ENCODE measurements around the gene EIF4EBP3. TPM values are rescaled to one million over a fixed set of nuclear protein-coding genes. Genes with fewer than 3 reads are reported as not detected.
A peak's percentile ranks its signal among the peaks of the same experiment; 100 is the strongest.

EIF4EBP3 gene
- total and polyA plus RNA-seq, 10 donors: 11.5 to 75.6 (median 21.0) TPM

DNA sequence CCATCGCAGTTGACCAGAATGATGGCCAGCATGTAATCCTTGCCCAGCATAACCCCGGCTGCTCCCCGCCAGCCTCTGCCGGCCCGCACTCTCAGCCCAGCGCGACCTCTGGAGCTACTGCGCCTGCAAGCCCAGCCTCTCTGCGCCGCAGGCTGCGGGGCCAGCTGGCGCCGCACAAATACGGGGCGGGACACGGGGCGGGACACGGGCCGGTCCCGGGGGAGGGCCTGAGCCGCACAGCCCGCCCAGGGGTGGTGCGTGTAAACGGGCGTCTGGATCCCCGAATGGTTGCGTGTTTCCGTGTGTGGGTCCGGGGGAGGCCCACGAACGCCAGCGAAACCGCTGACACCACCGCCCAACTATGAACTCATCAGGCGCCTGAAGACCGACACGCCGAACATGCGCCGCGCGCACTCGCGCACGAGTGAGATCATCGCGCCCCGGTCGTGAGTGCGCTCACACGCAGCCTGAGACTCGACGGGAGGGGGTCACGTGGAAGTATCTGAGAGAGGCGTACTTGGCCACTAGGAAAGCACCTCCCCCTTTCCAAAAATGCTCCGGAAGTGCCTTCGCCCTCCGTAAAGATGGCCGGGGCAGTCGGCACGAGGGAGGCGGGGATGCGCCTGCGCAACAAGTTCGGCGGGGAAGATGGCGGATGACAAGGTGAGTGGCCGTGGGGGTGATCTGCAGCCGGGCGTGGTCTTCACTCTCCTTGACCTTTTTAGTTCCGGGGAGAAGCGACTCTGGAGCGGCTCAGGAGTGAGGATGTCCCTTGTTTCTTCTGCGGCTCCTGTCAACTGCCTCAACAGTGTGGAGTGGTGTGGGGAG, 16.9 kb downstream of the EIF4EBP3 start, which contains the start of the genes APBB3 and SLC35A4:
APBB3 (minus strand) TSS at position 403 of the 828 bp plus-strand sequence; CDS start at position 50, 353 bp downstream.
SLC35A4 (plus strand) TSS at position 633 of the 828 bp plus-strand sequence. CDS start 2,342 bp downstream, outside the sequence.
- Histone ChIP-seq H3K27ac (peak within 1 kb of the TSS; percentile 91 to 99 (median 96)), H3K36me3 (peaks cover 0 to 60% (median 25%) of the 10 kb centered on the region in 6 donors), H3K4me3 (peak within 1 kb of the TSS; percentile 52 to 92 (median 66)), H3K9me3 (no peaks in the 10 kb centered on the region), H3K27me3 (replicated peaks in 1 of 7) (no peaks in the 10 kb centered on the region), H3K4me1 (peaks cover 25 to 76% (median 58%) of the 10 kb centered on the region in 6 donors)
- TF ChIP-seq, protein P1, sequence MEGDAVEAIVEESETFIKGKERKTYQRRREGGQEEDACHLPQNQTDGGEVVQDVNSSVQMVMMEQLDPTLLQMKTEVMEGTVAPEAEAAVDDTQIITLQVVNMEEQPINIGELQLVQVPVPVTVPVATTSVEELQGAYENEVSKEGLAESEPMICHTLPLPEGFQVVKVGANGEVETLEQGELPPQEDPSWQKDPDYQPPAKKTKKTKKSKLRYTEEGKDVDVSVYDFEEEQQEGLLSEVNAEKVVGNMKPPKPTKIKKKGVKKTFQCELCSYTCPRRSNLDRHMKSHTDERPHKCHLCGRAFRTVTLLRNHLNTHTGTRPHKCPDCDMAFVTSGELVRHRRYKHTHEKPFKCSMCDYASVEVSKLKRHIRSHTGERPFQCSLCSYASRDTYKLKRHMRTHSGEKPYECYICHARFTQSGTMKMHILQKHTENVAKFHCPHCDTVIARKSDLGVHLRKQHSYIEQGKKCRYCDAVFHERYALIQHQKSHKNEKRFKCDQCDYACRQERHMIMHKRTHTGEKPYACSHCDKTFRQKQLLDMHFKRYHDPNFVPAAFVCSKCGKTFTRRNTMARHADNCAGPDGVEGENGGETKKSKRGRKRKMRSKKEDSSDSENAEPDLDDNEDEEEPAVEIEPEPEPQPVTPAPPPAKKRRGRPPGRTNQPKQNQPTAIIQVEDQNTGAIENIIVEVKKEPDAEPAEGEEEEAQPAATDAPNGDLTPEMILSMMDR (IDR thresholded peaks at IDR 0.05 in 8 of 11, conservative IDR thresholded peaks at IDR 0.05 in 3 of 11): peak in 5 of 11 experiments; percentile 13 to 41 (median 27)
- TF ChIP-seq POLR2AphosphoS5 (IDR thresholded peaks at IDR 0.05): peak; percentile 99
- peak; percentile 37 to 80 (median 74) for TF ChIP-seq POLR2A (IDR thresholded peaks at IDR 0.05)
- intact Hi-C loops (cut with DNase I; ENCODE audit: low total_unique reads): loop anchor here (5.0 kb wide), 1 partner anchor 73 kb away; the partner anchor contains the start of gene TMCO6
- peak; percentile 99 for DNase-seq
- WGBS, 5 donors: 0 to 1% (median 0%) methylated on average over 19 to 74 of the region's 74 CpGs

DNA sequence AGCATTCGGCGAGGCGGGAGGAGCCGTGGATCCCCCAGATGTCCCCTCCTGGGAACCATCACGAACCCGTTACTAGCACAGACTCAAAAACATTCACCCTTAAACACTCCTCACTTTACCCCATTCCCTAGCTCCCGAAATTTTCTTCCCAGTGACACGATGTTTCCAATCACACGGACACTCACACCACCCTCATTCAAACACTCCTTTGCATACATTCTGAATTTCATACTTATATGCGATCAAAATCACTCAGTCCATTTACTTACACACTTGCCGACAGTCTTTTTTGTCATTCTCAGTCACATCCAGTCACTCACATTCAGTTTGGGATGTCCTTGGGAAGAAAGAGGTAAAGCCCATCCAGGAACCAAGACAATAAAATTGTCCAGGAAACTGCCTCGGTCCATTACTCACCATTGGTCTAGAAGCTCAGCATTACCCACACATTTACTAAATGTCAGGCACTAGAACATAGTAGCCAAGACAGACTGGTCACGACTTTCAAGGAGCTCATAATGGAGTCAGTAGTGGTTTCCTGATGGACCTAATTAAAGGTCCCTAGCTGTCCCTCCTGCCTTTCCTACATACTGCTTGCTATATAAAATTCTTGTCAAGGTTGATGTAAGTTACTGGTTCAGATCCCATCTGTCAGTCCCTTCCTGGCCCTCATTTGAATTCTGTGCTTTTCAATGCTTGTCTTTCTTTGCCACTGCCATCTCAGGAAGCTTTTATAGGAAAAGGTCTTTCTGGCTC, 17.7 kb downstream of the EIF4EBP3 start:
- peak overlapping the region; percentile 52 to 92 (median 66) for H3K4me3 ChIP-seq
- DNase-seq: no peak
- peak overlapping the region; percentile 91 to 99 (median 96) for H3K27ac ChIP-seq
- H3K36me3 ChIP-seq: peaks cover 0 to 56% (median 27%) of the 10 kb centered on the region in 6 donors
- 5 to 10% (median 8%) methylated on average over 13 of the region's 13 CpGs for WGBS, 5 donors
- H3K9me3 ChIP-seq: no peaks in the 10 kb centered on the region
- peaks cover 32 to 84% (median 66%) of the 10 kb centered on the region in 6 donors for H3K4me1 ChIP-seq
- intact Hi-C loops (cut with DNase I; ENCODE audit: low total_unique reads): loop anchor here (5.0 kb wide), 1 partner anchor 72 kb away; the partner anchor contains the start of gene TMCO6
- H3K27me3 ChIP-seq (replicated peaks in 1 of 7): no peaks in the 10 kb centered on the region
- TF ChIP-seq POLR2A (IDR thresholded peaks at IDR 0.05): no peak
- TF ChIP-seq POLR2AphosphoS5 (IDR thresholded peaks at IDR 0.05): no peak
- TF ChIP-seq, protein P1 (IDR thresholded peaks at IDR 0.05 in 8 of 11, conservative IDR thresholded peaks at IDR 0.05 in 3 of 11): no peak

DNA sequence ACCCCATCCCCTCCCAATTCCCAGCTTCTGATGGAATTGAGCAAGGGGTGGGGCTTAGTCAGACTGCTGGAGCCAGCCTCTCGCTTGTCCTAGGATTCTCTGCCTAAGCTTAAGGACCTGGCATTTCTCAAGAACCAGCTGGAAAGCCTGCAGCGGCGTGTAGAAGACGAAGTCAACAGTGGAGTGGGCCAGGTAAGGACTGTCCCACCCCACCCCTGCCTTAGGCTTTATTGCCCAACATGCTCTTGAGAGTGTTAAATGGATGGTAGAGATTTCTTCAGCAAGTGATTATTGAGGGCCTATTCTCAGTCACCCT, 18.3 kb downstream of the EIF4EBP3 start:
- DNase-seq: no peak
- Histone ChIP-seq H3K36me3 (peaks cover 0 to 56% (median 30%) of the 10 kb centered on the region in 6 donors), H3K4me1 (peaks cover 32 to 89% (median 69%) of the 10 kb centered on the region in 6 donors), H3K9me3 (no peaks in the 10 kb centered on the region), H3K4me3 (peak overlapping the region in 5 of 8 donors; percentile 58 to 92 (median 66)), H3K27me3 (replicated peaks in 1 of 7) (no peaks in the 10 kb centered on the region), H3K27ac (peak overlapping the region in 6 of 8 donors; percentile 92 to 99 (median 97))
- intact Hi-C loops (cut with DNase I; ENCODE audit: low total_unique reads): loop anchor here (5.0 kb wide), 1 partner anchor 72 kb away; the partner anchor contains the start of gene TMCO6
- TF ChIP-seq, protein P1 (IDR thresholded peaks at IDR 0.05 in 8 of 11, conservative IDR thresholded peaks at IDR 0.05 in 3 of 11): no peak
- no peak for TF ChIP-seq POLR2AphosphoS5 (IDR thresholded peaks at IDR 0.05)
- 81 to 91% (median 90%) methylated on average over 4 of the region's 4 CpGs for WGBS, 5 donors

Measured in spleen (tissue), 11 donors.